K562 (cell line): Measurements from ENCODE around the gene ARHGDIA. TPM values are rescaled to one million over a fixed set of nuclear protein-coding genes. Genes with fewer than 3 reads are reported as not detected.

ENCODE experiments used
- NFIX ChIP-seq: fragments of 250-450 bp; sonication (Bioruptor Pico); IDR thresholded peaks from 2 replicates; pipeline ENCODE4 v1.4.0; 2020; ENCODE audit warnings: low read depth, mild to moderate bottlenecking, moderate library complexity
- PHTF2 ChIP-seq: fragments of 250-450 bp; sonication (Bioruptor Pico); IDR thresholded peaks from 2 replicates; pipeline ENCODE4 v1.5.0; 2021; ENCODE audit warnings: mild to moderate bottlenecking
- TCF15 ChIP-seq: fragments of 250-450 bp; sonication (Bioruptor Pico); IDR thresholded peaks from 2 replicates; pipeline ENCODE4 v1.8.0; 2022; ENCODE audit warnings: moderate library complexity, mild to moderate bottlenecking, inconsistent platforms
- ZNF232 ChIP-seq: sonication (generic); formaldehyde crosslinking; IDR thresholded peaks from 2 replicates; pipeline ENCODE4 v1.8.0; 2022; ENCODE audit warnings: mild to moderate bottlenecking, missing genetic modification reagents
- polyA plus RNA-seq, 8 experiments: library from polyadenylated mRNA; depleted of rRNA in 4 of 8; stranded (reverse) in 5 of 8; unstranded in 3 of 8; fragments of >200 nt; fragmentation: Nextera tagmentation in 2 of 8; fragmentation: Illumina TruSeq in 1 of 8; extraction: Ambion mirVana in 2 of 8; extraction: Trizol in 1 of 8; gene quantifications; 2 replicates each; pipeline versions ENCODE4 v1.2.1 to v1.2.3, GENCODE V29; 2011 to 2014; ENCODE audit warnings: inconsistent platforms in 1 of 8, missing spikeins in 1 of 8
- total RNA-seq, 7 experiments: library from RNA; depleted of rRNA in 6 of 7; stranded (reverse); fragments of >200 nt in 6 of 7; fragmentation: Illumina TruSeq in 2 of 7; extraction: Trizol in 2 of 7; gene quantifications; 2 replicates each; pipeline versions ENCODE4 v1.2.1 to v1.2.3, GENCODE V29; 2011 to 2021; ENCODE audit warnings: low replicate concordance in 1 of 7
- TF ChIP-seq, protein P1 (sequence below), 3 experiments: fragments of 200-800 bp in 1 of 3; fragments of 250-450 bp in 1 of 3; fragments of 450-650 bp in 1 of 3; sonication (Bioruptor Pico) in 1 of 3; sonication (Bioruptor generic) in 1 of 3; formaldehyde crosslinking in 1 of 3; IDR thresholded peaks; 2 replicates each; pipeline versions ENCODE4 v1.6.1 to v1.8.0; 2016 to 2022; ENCODE audit warnings: mild to moderate bottlenecking in 2 of 3, missing genetic modification characterization in 2 of 3, missing compliant biosample characterization in 1 of 3, moderate library complexity in 1 of 3

The ARHGDIA gene
- total and polyA plus RNA-seq, 9 of the 15 experiments (the other 6 are each of a cell fraction or from before 2014, with no cell fraction given): 9.6 to 340 (median 97.6) TPM

DNA sequence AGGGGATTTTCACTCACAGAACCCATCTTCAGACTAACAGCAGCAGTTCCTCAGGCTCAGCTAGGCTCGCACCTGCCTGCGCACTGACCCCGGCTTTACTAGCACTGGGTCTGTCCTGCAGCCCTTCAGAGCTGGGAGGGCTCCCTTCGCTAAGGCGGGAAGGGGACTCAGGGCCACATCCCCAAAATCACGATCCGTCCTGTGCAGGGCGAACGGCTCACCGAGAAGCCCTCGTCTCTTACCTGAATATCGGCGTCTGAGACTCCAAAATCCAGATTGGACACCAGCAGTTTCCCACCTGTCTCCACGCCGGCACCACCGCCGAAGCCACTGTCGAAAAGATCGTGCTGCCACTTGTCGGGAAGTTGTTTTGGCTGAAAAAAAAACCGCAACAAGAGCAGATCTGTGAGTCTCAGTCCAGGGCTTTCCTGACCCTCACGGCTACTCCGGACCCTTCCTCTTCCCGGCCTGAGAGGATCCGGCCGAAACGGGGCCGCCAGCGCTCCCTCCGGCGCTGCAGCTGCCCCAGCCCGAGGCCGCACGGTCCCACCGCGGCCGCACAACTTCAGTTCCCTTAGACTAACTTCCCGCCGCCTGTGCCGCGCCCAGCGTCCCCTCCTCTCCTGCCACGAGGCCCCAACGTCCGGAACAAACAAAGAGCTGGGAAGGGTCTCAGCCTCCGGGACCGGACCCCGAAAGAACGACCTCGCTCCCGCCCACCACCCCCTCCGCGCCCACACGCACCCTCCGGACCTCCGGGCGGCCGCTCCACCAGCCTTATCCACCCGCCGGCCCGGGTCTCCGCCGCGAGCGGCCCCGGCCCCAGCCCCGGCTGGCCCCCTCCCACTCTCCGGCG is 19.5 kb upstream of the ARHGDIA start (continued):
- TF ChIP-seq, protein P1, sequence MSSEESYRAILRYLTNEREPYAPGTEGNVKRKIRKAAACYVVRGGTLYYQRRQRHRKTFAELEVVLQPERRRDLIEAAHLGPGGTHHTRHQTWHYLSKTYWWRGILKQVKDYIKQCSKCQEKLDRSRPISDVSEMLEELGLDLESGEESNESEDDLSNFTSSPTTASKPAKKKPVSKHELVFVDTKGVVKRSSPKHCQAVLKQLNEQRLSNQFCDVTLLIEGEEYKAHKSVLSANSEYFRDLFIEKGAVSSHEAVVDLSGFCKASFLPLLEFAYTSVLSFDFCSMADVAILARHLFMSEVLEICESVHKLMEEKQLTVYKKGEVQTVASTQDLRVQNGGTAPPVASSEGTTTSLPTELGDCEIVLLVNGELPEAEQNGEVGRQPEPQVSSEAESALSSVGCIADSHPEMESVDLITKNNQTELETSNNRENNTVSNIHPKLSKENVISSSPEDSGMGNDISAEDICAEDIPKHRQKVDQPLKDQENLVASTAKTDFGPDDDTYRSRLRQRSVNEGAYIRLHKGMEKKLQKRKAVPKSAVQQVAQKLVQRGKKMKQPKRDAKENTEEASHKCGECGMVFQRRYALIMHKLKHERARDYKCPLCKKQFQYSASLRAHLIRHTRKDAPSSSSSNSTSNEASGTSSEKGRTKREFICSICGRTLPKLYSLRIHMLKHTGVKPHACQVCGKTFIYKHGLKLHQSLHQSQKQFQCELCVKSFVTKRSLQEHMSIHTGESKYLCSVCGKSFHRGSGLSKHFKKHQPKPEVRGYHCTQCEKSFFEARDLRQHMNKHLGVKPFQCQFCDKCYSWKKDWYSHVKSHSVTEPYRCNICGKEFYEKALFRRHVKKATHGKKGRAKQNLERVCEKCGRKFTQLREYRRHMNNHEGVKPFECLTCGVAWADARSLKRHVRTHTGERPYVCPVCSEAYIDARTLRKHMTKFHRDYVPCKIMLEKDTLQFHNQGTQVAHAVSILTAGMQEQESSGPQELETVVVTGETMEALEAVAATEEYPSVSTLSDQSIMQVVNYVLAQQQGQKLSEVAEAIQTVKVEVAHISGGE (CRISPR knock-in tag; IDR thresholded peaks at IDR 0.05): peak in 2 of 3 experiments; percentile 58 to 66; a peak in 3 of 6 replicates
- no peak for TF ChIP-seq TCF15 (CRISPR knock-in tag)
- no peak for TF ChIP-seq NFIX (CRISPR knock-in tag)
- TF ChIP-seq PHTF2 (CRISPR knock-in tag): no peak
- TF ChIP-seq ZNF232: no peak
